Measurements from ENCODE around the gene PLK3.

DNA sequence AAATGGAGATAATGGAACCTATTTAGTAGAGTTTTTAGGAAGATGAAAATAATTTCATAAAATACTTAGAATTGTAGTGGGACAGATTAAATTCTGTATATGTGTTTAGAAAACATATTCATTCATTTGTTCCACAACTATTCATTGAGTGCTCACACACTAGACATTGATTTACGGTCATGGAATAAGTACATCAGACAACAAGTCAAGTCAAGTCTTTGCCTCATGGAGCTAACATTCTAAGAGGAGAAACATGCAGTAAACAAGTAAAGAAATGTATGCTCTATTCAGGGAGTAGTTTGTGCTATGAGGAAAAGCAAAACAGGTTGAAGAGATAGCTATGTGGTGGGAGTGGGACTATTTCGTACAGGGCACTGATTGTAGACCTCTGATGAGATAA, 17.1 kb downstream of the PLK3 start:
- TF ChIP-seq, protein P1, sequence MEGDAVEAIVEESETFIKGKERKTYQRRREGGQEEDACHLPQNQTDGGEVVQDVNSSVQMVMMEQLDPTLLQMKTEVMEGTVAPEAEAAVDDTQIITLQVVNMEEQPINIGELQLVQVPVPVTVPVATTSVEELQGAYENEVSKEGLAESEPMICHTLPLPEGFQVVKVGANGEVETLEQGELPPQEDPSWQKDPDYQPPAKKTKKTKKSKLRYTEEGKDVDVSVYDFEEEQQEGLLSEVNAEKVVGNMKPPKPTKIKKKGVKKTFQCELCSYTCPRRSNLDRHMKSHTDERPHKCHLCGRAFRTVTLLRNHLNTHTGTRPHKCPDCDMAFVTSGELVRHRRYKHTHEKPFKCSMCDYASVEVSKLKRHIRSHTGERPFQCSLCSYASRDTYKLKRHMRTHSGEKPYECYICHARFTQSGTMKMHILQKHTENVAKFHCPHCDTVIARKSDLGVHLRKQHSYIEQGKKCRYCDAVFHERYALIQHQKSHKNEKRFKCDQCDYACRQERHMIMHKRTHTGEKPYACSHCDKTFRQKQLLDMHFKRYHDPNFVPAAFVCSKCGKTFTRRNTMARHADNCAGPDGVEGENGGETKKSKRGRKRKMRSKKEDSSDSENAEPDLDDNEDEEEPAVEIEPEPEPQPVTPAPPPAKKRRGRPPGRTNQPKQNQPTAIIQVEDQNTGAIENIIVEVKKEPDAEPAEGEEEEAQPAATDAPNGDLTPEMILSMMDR (IDR thresholded peaks at IDR 0.05) = no peak
- TF ChIP-seq POLR2A (IDR thresholded peaks at IDR 0.05) = no peak
